Dedifferentiated amniotic fluid mesenchymal stem cell (primary cell): ENCODE results near the gene PEX26.
"Not testable (repeated sequence)": the region's sequence is repeated elsewhere in the genome, so short reads cannot be mapped to it uniquely, and the experiment has no call there.

Experiments
- DNase-seq: peaks from one replicate; pipeline ENCODE4 v3.0.0-alpha.2; 2016; ENCODE audit errors: extremely low spot score

The PEX26 gene

GRCh38 chr22:18077639-18078328 is at the start of gene PEX26:
PEX26 (plus strand) TSS chr22:18077990; CDS start chr22:18078377, 387 bp downstream.
- peak; percentile 94 for DNase-seq

- no peak for DNase-seq
Measured at GRCh38 chr22:18028817-18029527, 48.8 kb upstream of the PEX26 start.

- DNase-seq = no peak
Measured at GRCh38 chr22:18029686-18030267, 48.0 kb upstream of the PEX26 start.

GRCh38 chr22:18031695-18032454 is 45.9 kb upstream of the PEX26 start:
- DNase-seq = peak; percentile 74

GRCh38 chr22:18032455-18033101 is 45.2 kb upstream of the PEX26 start:
- peak; percentile 29 for DNase-seq

GRCh38 chr22:18033204-18033998 is 44.4 kb upstream of the PEX26 start:
- DNase-seq = peak; percentile 47

GRCh38 chr22:18034076-18034475 is 43.7 kb upstream of the PEX26 start:
- no peak for DNase-seq

GRCh38 chr22:18035751-18036150 is 42.0 kb upstream of the PEX26 start:
- no peak for DNase-seq

- DNase-seq = not testable (repeated sequence)
Measured at GRCh38 chr22:18040898-18041297, 36.9 kb upstream of the PEX26 start.

- DNase-seq = peak; percentile 28
Measured at GRCh38 chr22:18042685-18043084, 35.1 kb upstream of the PEX26 start.

- DNase-seq = no peak
Measured at GRCh38 chr22:18044548-18045271, 33.1 kb upstream of the PEX26 start.

GRCh38 chr22:18045794-18046193 is 32.0 kb upstream of the PEX26 start:
- DNase-seq = no peak

- DNase-seq = no peak
Measured at GRCh38 chr22:18048041-18048440, 29.7 kb upstream of the PEX26 start.

GRCh38 chr22:18048441-18048898 is 29.3 kb upstream of the PEX26 start:
- peak; percentile 77 for DNase-seq

GRCh38 chr22:18050065-18050464 is 27.7 kb upstream of the PEX26 start:
- DNase-seq = no peak

- DNase-seq = not testable (repeated sequence)
Measured at GRCh38 chr22:18051113-18051512, 26.7 kb upstream of the PEX26 start.

- not testable (repeated sequence) for DNase-seq
Measured at GRCh38 chr22:18053216-18053946, 24.4 kb upstream of the PEX26 start.

GRCh38 chr22:18055619-18056160 is 22.1 kb upstream of the PEX26 start:
- DNase-seq = no peak

GRCh38 chr22:18056161-18056666 is 21.6 kb upstream of the PEX26 start:
- peak; percentile 82 for DNase-seq
